RPMI7951 (cell line): ENCODE measurements around the gene PARG. TPM values are rescaled to one million over a fixed set of nuclear protein-coding genes. Genes with fewer than 3 reads are reported as not detected.
"Not testable (repeated sequence)": the region's sequence is repeated elsewhere in the genome, so short reads cannot be mapped to it uniquely, and the experiment has no call there.

Experiments
- DNase-seq: peaks from one replicate; pipeline ENCODE4 v3.0.0-alpha.2; 2012; ENCODE audit warnings: low read depth
- total RNA-seq: library from RNA; depleted of rRNA; stranded (reverse); fragments of >200 nt; shearing (Covaris generic); gene quantifications from 2 replicates; pipeline ENCODE4 v1.2.3, GENCODE V29; 2014

The PARG gene
- total RNA-seq, 1 experiment from 2014 or later: 21.7 TPM

DNA sequence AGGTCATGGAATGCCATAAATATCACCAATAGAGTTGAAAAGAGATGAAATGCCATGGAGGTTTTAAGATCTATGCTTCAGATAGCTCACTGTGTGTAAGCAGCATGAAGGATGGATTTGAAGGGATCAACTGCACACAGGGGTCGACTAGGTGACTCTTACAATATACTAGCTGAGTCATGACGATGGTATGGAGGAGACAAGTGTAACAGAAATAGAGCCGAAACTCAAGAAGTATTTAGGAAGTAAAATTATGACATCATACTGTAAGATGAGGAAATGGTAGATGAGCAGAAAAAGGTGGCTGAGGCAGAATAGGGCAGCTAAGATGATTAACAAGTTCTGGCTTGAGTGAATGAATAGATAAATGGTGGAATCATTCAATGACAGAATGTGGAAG, 38.0 kb downstream of the PARG start:
- DNase-seq: not testable (repeated sequence)

DNA sequence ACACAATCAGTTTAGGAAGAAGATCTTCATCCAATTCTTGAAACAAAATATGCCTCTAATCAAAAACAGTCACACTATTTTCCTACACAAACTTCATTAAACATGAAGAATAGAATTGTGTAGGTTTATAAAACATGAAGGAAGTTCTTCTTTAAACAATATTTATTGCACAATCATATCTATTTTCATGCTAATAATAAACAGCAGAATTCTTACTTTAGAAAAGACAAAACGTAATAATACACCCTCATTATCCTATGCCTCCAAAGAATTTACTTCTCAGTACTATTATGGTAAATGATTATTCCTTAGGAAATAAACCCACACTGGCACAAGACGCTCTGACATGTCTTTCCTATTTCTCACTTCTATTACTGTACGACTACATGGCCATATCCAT, 41.4 kb downstream of the PARG start:
- not testable (repeated sequence) for DNase-seq

DNA sequence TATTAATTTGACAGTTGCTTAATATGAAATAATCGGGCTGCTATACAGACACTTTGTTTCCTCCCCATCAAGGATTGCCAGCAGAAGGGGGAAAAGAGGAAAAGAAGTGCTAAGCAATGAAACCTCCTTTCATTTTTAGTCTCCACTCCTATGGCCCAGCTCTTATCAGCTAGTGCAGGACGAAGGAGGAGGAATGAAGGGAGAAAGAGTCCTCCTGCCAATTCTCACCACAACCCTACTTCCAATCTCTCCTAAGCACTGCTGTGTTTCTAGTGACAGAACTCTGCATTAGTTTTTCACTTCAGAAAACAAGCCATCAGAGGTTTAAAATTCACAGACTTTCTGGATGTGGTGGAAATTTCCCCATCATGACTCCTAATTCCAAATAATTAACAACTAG, 41.8 kb downstream of the PARG start:
- not testable (repeated sequence) for DNase-seq

DNA sequence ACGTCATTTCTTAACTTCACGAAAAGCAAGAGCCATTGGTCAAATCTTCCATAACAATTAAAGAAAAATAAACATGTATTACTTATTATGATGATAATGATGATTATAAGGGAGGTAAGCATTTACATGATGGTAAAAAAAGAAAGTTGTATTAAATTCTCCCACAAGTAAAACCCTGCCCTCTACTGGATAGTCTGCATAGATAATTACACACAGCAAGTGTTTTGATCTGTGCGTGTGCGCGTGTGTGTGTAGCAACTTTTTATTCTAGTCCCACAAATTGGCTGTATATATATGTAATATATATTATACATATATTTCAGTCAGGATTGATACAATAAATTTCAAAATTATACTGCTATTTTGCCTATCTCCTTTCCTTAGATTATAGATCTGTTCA, 51.8 kb downstream of the PARG start:
- DNase-seq: not testable (repeated sequence)

DNA sequence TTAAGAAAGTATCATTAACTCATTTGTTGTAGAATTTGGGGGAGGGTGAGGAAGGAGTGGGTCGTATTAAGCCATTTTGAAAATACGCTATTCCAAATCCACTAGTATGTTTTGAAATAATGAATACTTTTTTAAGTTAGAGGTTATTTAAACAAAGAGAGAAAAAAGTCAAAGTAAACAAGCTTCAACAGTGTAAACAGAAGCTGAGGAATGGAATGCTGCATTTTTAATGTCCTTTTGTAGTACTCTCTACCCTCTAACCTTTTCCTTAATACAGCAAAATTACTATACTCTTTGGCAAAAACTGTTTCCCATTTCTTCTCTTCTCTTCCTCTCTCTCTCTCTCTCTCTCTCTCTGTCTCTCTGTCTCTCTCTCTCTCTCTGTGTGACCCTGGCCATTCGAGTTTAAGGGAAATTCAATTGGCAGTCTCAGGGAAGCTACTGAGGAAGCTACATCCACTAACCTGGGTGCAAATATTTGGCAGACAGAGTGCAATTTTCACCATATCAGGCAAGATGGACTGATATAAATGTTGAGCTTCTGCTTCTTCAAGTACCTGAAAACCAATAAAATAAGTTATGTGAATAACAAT, 57.0 kb downstream of the PARG start:
- not testable (repeated sequence) for DNase-seq

DNA sequence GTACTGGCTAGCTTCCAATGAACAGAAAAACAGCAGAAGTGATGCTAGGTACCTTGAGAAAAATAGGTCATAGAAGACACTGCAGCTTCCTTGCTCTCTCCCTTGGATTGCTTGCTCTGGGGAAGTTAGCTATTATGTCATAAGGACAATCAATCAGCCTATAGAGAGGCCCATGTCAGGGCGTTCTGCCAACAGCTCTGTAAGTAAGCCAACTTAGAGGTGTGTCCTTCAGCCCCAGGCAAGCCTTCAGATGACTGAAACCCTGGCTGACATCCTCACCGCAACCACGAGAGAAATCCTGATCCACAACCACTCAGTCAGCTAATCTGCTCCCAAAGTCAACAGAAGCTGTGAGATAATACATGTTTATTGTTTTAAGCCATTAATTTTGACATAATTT, 58.0 kb downstream of the PARG start:
- DNase-seq: not testable (repeated sequence)

DNA sequence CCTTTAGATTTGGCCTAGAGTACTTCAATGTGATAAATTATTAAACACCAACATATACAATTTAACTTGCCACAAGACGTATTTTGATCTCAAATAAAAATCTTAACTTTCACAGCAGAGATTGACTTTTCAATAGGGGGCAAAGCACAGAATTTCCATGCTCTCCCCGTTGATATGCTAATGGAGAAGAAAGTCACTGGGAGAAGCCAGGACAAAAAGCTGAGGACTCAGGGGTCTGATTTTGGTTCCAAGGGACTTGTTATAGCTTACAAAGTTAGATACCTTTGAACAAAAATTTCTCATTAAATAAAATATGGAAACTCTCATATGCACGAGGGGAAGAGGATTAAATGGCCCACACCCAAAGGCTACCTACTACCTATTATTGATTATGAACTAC, 59.5 kb downstream of the PARG start:
- DNase-seq: not testable (repeated sequence)

DNA sequence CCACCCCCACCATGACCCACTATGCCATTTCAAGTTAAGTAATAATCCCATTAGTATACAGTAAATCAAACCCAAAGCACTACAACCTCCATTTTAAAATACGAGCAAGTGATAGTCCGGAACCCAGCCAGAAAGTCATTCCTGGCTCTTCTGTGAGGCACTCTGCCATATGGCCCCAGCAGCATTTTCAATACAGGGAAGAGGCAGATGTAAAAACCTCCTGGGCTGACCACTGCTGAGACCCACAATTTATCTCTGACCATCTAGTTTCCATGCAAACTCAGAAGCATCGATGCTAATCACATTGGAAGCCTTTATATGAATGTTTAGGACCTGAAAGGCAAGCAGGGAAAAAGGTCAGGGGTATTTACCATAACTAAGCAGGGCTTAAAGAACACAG, 69.1 kb downstream of the PARG start:
- not testable (repeated sequence) for DNase-seq

DNA sequence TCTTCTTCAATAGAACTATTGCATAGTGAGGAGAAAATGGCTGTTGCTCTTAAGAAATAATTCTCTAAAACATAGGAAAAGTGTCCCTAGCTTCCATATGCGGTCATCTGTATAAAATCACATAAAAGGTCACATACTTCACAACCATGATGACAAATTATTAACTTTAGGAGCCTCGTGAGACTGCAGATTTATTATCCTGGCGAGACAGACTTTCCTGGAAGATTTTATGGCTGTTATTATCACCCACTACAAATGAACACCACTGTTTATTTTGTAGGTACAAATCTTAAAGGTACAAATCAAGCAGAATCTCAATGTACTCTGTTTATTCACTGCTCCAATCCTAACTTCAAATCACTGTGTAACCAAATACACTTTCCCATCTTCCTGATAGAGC, 70.4 kb downstream of the PARG start:
- not testable (repeated sequence) for DNase-seq

DNA sequence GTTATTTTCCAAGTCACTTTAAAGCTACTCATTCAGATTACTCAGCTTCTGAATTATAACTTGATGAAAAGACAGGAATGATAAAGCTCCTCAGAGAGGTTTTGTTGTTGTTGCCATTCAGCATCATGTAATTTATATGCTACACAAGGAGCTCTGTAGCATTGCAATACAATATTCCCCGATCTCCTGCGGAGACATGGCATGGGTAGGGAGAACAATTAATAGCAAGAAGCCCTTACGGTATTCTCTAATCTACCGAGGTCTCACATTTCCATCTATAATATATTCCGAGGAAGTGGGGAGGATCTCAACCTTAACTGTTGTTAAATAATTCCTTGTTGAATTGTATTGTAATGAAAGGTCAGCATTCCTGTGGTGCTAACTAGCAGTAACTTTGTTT, 81.9 kb downstream of the PARG start:
- DNase-seq: not testable (repeated sequence)

DNA sequence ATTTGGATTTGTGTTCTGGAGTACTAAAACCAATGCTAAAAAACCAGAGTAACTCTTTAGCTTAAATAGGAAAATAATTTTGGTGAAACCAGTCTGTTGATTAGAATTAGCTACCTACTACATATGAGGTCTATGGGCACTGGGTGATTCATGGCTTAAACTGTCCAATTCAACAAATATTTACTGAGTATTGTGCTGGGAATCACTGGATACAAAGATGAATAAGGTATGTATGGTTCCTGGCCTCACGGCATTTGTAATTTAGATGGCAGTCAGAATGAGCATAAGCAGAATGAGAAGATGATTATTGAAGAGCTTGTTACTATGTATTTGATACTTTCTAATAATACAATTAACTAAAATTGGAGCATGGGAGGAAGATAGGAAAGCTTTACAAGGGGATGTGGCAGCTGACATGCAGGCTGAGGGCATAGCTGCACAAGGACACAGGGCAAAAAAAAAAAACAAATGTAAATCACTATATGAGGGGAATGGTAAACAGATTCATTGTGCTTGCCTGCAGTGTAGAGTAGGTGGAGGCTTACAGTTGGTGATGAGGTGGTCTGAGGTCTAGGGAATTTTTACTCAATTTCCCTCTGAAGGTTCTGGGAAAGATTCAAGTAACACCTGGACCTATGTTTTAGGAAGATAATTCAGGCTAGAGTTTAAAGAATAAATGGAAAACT, 83.0 kb downstream of the PARG start:
- not testable (repeated sequence) for DNase-seq

DNA sequence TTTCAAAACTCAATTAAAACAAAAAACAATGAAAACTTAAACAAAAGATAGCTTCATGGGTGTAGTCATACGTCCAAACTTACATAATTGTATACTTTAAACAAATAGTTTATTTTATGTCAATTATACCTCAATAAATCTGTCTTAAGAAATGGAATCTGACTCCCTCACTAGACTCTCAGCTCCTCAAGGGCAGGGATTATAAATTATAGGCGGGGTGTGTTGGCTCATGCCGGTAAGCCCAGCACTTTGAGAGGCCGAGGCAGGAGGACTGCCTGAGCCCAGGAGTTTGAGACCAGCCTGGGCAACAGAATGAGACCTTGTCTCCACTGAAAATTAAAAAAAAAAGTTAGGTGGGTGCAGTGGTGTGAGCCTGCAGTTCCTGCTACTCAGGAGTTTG, 92.3 kb downstream of the PARG start:
- not testable (repeated sequence) for DNase-seq

DNA sequence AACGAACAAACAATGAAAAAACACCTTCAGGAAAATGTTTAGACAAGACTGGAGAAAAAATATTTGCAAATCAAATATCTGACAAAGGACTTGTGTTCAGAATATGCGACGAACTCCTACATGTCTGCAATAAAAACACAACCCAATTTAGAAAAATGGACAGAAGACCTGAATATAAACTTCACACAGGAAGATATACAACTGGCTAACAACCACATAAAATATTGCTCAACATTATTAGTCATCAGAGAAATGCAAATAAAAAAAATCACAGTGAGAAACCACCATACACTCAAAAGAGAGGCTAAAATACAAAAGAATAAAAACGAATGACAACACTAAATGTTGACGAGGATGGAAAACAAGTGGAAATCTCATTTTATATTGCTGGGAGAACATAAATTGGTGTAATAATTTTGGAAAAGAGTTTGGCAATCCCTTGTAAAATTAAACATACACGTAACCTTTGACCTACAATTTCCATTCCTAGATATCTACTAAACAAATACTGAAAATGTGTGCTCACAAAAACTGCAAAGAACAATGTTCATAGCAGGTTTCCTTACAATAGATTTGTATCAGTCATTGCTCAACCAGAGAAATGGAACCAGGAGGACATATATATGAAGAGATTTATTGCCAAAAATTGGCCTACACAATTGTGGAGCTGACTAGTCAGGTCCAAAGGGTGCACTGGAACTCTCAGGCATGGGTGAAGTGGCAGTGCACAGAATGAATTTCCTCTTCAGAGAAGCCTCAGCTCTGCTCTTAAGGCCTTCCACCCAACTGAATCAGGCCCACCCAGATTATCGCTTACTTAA, 96.8 kb downstream of the PARG start:
- DNase-seq: no peak

DNA sequence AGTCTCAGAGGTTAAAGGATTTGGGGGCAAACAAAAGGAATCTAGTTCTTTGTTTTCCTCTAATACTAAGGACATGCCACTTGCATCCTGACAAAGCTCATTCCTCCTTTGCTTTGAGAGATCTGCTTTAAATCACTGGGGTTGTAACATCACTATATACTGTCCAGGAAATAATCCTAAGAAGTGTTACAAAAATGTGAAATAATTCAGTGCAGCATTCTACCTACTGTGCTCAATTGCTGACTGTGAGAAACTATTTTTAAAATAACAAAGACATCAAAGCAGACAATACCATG, 99.5 kb downstream of the PARG start:
- DNase-seq: not testable (repeated sequence)

DNA sequence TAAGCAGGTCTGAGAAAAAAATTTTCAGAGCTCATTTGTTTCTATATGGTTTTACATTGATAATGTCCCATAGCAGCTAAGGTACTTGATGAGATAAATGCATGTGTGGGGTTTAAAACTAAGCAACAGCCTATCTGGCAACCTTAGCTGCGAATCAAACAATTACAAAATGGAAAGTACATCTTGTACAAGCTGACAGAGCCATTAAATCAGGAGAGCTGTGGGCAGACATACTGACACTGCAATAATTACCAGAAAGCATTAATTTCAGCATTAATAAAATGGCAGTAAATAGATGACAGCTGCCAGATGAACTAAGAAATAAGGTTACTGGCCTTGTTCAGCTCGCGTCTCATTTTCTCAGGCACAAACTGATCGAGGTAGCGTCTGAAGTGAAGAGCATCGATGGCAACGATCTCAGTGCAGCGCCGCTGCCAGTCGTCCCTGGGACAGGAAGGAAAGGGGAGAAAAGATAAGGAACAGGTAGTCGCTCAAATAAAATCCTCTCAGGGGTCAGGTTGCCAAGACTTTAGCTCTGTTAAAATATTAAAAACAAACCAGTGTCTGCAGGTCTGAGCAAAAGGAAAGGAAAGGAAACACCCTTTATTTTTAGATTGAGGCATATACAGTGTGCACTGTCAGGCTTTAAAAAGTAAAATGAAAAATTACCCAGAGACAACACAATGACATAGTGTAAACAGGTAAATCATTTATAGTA, 100.1 kb downstream of the PARG start:
- DNase-seq: no peak

DNA sequence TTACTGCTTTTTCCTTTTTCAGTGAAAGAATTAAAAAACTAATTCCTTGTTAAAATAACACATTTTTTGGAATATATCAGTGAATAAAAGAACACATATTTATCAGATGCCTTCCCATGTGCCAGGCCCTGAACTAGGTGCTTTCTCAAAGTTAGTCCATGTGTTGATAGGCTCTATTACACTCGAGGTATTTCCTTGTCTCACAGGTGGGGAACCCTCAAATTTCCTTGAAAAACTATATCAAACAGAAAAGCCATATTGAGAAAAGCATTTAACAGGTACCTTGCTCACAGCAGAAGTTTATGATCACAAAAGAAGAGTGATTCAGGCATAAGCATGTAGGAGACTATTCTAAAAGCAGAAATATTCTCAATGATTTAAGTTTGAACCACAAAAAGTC, 104.1 kb downstream of the PARG start:
- no peak for DNase-seq

DNA sequence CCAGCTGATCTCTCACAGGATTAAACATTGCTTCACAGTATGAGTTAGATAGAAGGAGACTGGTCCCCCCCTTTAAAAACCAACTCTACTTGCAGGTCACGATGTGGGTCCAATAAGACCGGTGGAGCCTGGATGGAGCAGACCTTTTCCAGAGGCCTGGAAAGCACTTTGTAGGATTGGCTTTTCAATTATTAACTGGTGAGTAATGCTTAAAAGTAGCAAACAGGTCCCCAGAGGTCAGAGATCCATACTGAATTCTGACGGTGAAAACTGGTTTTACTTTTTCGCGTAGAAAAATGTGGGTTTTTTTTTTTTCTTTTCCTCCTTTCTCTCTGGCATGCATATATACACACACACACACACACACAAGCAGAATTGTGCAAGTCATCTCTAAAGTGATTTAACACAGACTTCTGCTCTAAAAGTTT, 104.8 kb downstream of the PARG start:
- DNase-seq: no peak

DNA sequence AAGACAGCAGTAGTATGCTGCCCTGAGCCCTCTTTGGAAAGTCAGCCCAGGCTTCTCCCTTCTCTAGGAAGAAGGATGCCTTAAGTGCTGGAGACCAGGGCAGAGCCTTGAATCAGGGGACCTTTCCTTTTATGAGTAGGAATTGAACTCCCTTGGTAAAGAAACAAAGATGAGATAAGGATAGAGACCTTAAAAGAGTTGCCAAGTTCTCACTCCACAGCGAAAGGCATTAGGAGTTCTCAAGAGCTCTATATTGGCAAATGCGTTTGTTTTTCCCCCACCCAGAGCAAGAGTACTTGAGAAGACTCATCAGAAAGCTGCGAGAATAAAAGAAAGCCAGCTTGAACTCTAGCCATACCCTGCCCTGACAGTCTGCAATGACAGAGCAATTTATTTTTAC, 106.9 kb downstream of the PARG start:
- no peak for DNase-seq

DNA sequence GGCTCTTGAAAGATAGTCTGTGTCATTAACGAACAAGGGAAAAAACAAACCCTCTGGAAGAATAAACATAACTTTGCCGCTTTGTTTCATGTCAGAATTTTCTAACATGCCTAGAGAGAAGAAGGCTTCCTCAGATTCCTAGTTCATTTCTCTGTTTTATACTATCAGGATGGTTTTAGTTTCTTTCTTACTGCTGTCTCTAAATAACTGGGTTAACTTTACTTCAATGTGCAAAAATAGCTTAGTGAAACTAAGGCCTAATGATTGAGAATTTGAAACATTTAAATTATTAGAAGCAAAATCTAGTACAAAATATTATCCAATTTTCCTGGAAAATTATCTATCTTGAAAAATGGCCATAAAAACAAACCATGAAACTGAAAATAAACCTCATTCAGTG, 107.6 kb downstream of the PARG start:
- DNase-seq: no peak

DNA sequence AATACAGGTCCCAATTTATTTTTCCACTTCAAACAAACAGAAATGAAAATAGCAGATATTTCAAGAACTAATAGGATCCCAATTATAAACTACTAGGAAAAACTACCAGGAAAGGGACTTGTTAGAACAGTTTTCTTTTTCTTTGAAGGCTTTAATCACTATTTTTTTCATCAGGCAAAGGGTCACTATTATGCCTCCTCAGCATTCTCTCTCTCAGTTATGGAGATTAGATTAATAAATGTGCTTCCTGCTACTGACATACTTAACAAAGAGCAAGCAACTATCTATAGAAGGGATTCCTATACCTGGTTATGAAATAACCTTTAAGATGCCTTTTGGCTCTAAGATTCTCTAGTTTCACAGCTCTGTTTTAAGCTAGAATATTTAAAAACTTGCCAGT, 108.7 kb downstream of the PARG start:
- DNase-seq: no peak

DNA sequence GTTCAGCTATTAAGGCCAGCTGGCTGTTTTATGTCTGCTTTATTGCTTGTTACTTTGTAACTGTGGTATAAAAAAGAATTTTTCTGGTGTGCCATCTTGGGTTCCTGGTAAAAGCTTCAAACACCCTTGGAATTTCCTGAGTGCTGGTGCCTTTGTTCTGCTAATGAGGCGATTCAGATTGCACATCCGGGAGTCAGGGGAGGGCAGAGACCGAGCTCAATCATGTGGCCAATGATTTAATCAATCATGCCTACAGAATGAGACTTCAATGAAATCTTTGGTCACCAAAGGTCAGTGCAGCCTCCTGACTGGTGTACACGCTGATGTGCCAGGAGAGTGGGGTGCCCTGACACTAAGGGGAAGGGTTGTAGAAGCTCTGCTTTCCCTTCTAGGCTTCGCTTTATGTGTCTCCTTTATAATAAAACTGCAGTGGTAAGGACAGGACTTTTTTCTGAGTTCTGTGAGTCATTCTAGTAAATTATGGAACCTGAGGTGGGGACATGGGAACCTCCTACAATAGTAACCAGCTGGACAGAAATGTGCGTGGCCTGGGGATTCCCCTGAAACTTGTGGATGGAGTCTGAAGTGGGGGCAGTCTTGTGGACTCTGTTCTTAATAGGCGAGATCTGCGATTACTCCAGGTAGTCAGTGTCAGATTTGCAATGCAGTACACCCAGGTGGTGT, 110.3 kb downstream of the PARG start:
- DNase-seq: peak; percentile 39

DNA sequence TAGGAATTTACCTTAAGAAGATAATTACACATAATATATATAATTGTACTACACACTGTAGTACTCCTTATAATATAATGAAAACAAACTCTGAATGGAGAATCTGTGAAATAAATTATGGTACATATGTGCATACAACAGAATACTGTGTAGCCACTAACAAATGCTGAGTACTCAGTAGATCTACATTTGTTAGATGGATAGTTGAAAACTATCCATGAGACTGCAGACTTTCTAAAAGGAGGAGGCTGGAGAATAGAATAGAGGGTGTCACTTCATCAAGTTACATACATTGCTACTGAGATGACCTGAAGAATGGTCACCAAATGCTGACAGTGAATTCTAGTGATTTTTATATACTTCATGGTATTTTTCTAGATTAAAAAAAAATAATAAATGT, 111.0 kb downstream of the PARG start:
- no peak for DNase-seq
